ENCODE measurements around the gene LIPC. TPM values are rescaled to one million over a fixed set of nuclear protein-coding genes. Genes with fewer than 3 reads are reported as not detected.

The LIPC gene
- total RNA-seq, 2 donors from 2014 or later, result 2.9 to 13.8 TPM

GRCh38 chr15:58392141-58392540 is 39.6 kb upstream of the LIPC start:
- no peaks in the 10 kb centered on the region for H3K4me1 ChIP-seq
- H3K9me3 ChIP-seq, result no peaks in the 10 kb centered on the region
- no peak for DNase-seq
- intact Hi-C loops (cut with DNase I), result no loop called here
- no peak overlapping the region for H3K9ac ChIP-seq (ENCODE audit: low read depth in 2 of 2, low read length in 2 of 2)
- TF ChIP-seq, protein P1, sequence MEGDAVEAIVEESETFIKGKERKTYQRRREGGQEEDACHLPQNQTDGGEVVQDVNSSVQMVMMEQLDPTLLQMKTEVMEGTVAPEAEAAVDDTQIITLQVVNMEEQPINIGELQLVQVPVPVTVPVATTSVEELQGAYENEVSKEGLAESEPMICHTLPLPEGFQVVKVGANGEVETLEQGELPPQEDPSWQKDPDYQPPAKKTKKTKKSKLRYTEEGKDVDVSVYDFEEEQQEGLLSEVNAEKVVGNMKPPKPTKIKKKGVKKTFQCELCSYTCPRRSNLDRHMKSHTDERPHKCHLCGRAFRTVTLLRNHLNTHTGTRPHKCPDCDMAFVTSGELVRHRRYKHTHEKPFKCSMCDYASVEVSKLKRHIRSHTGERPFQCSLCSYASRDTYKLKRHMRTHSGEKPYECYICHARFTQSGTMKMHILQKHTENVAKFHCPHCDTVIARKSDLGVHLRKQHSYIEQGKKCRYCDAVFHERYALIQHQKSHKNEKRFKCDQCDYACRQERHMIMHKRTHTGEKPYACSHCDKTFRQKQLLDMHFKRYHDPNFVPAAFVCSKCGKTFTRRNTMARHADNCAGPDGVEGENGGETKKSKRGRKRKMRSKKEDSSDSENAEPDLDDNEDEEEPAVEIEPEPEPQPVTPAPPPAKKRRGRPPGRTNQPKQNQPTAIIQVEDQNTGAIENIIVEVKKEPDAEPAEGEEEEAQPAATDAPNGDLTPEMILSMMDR (IDR thresholded peaks at IDR 0.05), result no peak
- peak overlapping the region; percentile 67 for H3K27ac ChIP-seq
- H3K27me3 ChIP-seq, result no peaks in the 10 kb centered on the region
- no peaks in the 10 kb centered on the region for H3K36me3 ChIP-seq
- H3K4me3 ChIP-seq, result no peak overlapping the region

DNA sequence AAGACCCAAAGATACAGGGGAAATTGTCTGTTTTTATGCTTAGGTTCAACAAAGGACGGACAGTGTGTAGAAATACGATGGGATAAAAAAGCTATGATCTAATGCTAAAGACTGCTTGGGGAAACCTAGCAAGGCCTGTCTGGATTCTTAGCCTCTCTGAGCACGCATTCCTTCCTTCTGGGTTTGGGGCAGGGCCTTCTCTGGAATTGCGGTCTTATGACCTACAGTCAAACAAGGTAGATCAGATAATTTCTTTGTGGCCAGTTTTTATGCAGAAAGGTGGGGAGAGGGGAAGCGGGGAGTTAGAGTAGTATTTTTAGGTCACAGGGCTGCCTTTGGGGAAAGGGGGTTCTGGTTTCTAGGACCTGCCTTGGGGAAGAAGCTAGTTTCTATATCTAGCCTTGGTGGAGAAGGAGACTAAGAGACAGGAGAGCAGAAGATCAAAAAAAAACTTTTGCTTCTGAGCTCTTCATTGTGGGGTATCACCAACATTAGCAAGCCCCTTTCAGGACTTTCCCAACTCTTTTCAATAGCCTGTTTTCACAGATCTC is 39.1 kb upstream of the LIPC start:
- peak; percentile 50 for DNase-seq
- Histone ChIP-seq H3K4me3 (no peak overlapping the region), H3K9ac (ENCODE audit: low read depth in 2 of 2, low read length in 2 of 2) (no peak overlapping the region), H3K27ac (peak overlapping the region; percentile 67), H3K4me1 (no peaks in the 10 kb centered on the region), H3K9me3 (no peaks in the 10 kb centered on the region), H3K27me3 (no peaks in the 10 kb centered on the region), H3K36me3 (no peaks in the 10 kb centered on the region)
- TF ChIP-seq, protein P1 (IDR thresholded peaks at IDR 0.05), result no peak
- intact Hi-C loops (cut with DNase I), result no loop called here

- peak; percentile 75 for DNase-seq
- Histone ChIP-seq H3K9ac (ENCODE audit: low read depth in 2 of 2, low read length in 2 of 2) (no peak overlapping the region), H3K27ac (peak overlapping the region; percentile 67), H3K9me3 (no peaks in the 10 kb centered on the region), H3K4me1 (no peaks in the 10 kb centered on the region), H3K36me3 (no peaks in the 10 kb centered on the region), H3K4me3 (no peak overlapping the region), H3K27me3 (no peaks in the 10 kb centered on the region)
- TF ChIP-seq, protein P1 (IDR thresholded peaks at IDR 0.05), result no peak
- intact Hi-C loops (cut with DNase I), result no loop called here
These were observed 38.5 kb upstream of the LIPC start for GRCh38 chr15:58393241-58393662.

- TF ChIP-seq, protein P1 (IDR thresholded peaks at IDR 0.05), result no peak
- intact Hi-C loops (cut with DNase I), result no loop called here
These were observed 35.6 kb upstream of the LIPC start for GRCh38 chr15:58396181-58396580.

GRCh38 chr15:58398071-58398470 is 33.7 kb upstream of the LIPC start:
- Histone ChIP-seq H3K27ac (no peak overlapping the region), H3K27me3 (no peaks in the 10 kb centered on the region), H3K9me3 (no peaks in the 10 kb centered on the region), H3K9ac (ENCODE audit: low read depth in 2 of 2, low read length in 2 of 2) (no peak overlapping the region), H3K36me3 (no peaks in the 10 kb centered on the region), H3K4me1 (no peaks in the 10 kb centered on the region), H3K4me3 (no peak overlapping the region)
- TF ChIP-seq, protein P1 (IDR thresholded peaks at IDR 0.05), result no peak
- no peak for DNase-seq
- intact Hi-C loops (cut with DNase I), result no loop called here

More at GRCh38 chr15:58396181-58396580, 35.6 kb upstream of the LIPC start:
- no peak for DNase-seq
- no peak overlapping the region for H3K9ac ChIP-seq (ENCODE audit: low read depth in 2 of 2, low read length in 2 of 2)
- no peak overlapping the region for H3K4me3 ChIP-seq
- no peak overlapping the region for H3K27ac ChIP-seq
- no peaks in the 10 kb centered on the region for H3K4me1 ChIP-seq
- H3K36me3 ChIP-seq, result no peaks in the 10 kb centered on the region
- H3K9me3 ChIP-seq, result no peaks in the 10 kb centered on the region
- H3K27me3 ChIP-seq, result no peaks in the 10 kb centered on the region
